HepG2 (cell line): ENCODE measurements around the gene EIF4G3. TPM values are rescaled to one million over a fixed set of nuclear protein-coding genes. Genes with fewer than 3 reads are reported as not detected.

Source experiments
- ATAC-seq: fragments of 200-7000 bp; cut with Tn5 transposase; 3 replicates; pipeline ENCODE4 v1.9.1; 2020; ENCODE audit warnings: mild to moderate bottlenecking, moderate library complexity
- BruUV-seq: library from RNA; stranded (reverse); fragments of 400-500 nt; replicated peaks from 2 replicates; lab custom pipeline; 2021; lab: Mats Ljungman, UMichigan
- CTCF ChIA-PET: fragments of 300-600 bp; formaldehyde crosslinking; extraction: SDS; loops from one replicate; lab custom pipeline; 2021; ENCODE audit warnings: low total read pairs, inconsistent platforms, low intra/inter-chr PET ratio; lab: Yijun Ruan, JAX
- POLR2A ChIA-PET: fragments of 350-600 bp; sonication (Branson Sonifier 250); formaldehyde crosslinking; loops from one replicate; lab custom pipeline; 2020; ENCODE audit warnings: antibody characterized with exemption, inconsistent platforms; lab: Yijun Ruan, JAX
- DNase-seq: peaks from one replicate; pipeline ENCODE4 v3.0.0-alpha.2; 2015; ENCODE audit warnings: low spot score
- FAIRE-seq: peaks from 3 replicates; lab custom pipeline; 2011; peaks lifted over from hg19 to GRCh38; lab: Jason Lieb, UNC
- H2AFZ ChIP-seq: one replicate; pipeline ENCODE4 v1.6.1; 2011; ENCODE audit warnings: low read length, inconsistent platforms
- H3K27ac ChIP-seq: fragments of 300-600 bp; 3 replicates; pipeline ENCODE4 v1.8.0; 2011; ENCODE audit warnings: mixed run types, mild to moderate bottlenecking, mixed read lengths, low read length, inconsistent platforms; ENCODE audit not compliant: insufficient read depth; ENCODE audit errors: extremely low read length
- H3K27me3 ChIP-seq, 2 experiments: fragments of 200-600 bp in 1 of 2; 2 replicates in 1 of 2; 3 replicates in 1 of 2; pipeline versions ENCODE4 v1.6.0 to v1.8.0; 2011; ENCODE audit warnings: low read length in 2 of 2, mild to moderate bottlenecking in 2 of 2, moderate library complexity in 2 of 2, inconsistent platforms in 1 of 2; ENCODE audit not compliant: insufficient read depth in 2 of 2, control insufficient read depth in 1 of 2
- H3K36me3 ChIP-seq, 2 experiments: fragments of 200-600 bp in 1 of 2; replicated peaks in 1 of 2; 2 replicates in 1 of 2; 3 replicates in 1 of 2; pipeline versions ENCODE4 v1.5.1 to v1.8.0; 2011; ENCODE audit warnings: low read length in 2 of 2, inconsistent platforms in 1 of 2; ENCODE audit not compliant: insufficient read depth in 2 of 2, control insufficient read depth in 1 of 2
- H3K4me1 ChIP-seq: 2 replicates; pipeline ENCODE4 v1.5.1; 2012; ENCODE audit warnings: low read length, inconsistent platforms; ENCODE audit not compliant: insufficient read depth
- H3K4me2 ChIP-seq: 2 replicates; pipeline ENCODE4 v1.6.0; 2011; ENCODE audit warnings: low read depth, low read length, inconsistent platforms
- H3K4me3 ChIP-seq, 3 experiments: fragments of 200-600 bp in 1 of 3; sonication (generic), shearing (Covaris generic) in 1 of 3; replicated peaks in 1 of 3; 2 replicates each; pipeline ENCODE4 v1.5.1; 2011 to 2016; ENCODE audit warnings: low read length in 3 of 3, inconsistent platforms in 2 of 3, low read depth in 2 of 3, mild to moderate bottlenecking in 2 of 3, control low read depth in 1 of 3, mixed read lengths in 1 of 3; ENCODE audit not compliant: insufficient read depth in 1 of 3
- H3K79me2 ChIP-seq: one replicate; pipeline ENCODE4 v1.6.1; 2011; ENCODE audit warnings: low read length, inconsistent platforms; ENCODE audit not compliant: insufficient read depth
- H3K9ac ChIP-seq: 2 replicates; pipeline ENCODE4 v1.6.0; 2011; ENCODE audit warnings: mild to moderate bottlenecking, low read depth, low read length, inconsistent platforms; ENCODE audit not compliant: insufficient read depth
- H3K9me3 ChIP-seq: 2 replicates; pipeline ENCODE4 v1.5.1; 2012; ENCODE audit warnings: mild to moderate bottlenecking, low read length
- H4K20me1 ChIP-seq: 2 replicates; pipeline ENCODE4 v1.6.0; 2011; ENCODE audit warnings: inconsistent platforms, mild to moderate bottlenecking, low read length, moderate library complexity; ENCODE audit not compliant: insufficient read depth
- CAMTA2 ChIP-seq: sonication (generic); formaldehyde crosslinking; IDR thresholded peaks from 2 replicates; pipeline ENCODE4 v1.4.0; 2020; ENCODE audit warnings: mild to moderate bottlenecking, missing genetic modification reagents, borderline replicate concordance
- FIP1L1 ChIP-seq: fragments of 200-400 bp; formaldehyde crosslinking; IDR thresholded peaks from 2 replicates; pipeline ENCODE4 v1.6.1; 2018; ENCODE audit warnings: low read depth, mild to moderate bottlenecking, low read length, moderate library complexity, borderline replicate concordance; ENCODE audit not compliant: insufficient read depth
- GATAD1 ChIP-seq: IDR thresholded peaks from 2 replicates; pipeline ENCODE4 v1.6.1; 2016; ENCODE audit warnings: missing genetic modification reagents, missing compliant biosample characterization
- IKZF4 ChIP-seq: sonication (generic); formaldehyde crosslinking; IDR thresholded peaks from 2 replicates; pipeline ENCODE4 v1.5.1; 2020; ENCODE audit warnings: borderline replicate concordance, mild to moderate bottlenecking, low read depth, missing genetic modification reagents; ENCODE audit errors: not compliant biosample characterization
- KDM1A ChIP-seq: IDR thresholded peaks from 2 replicates; pipeline ENCODE4 v1.6.1; 2016; ENCODE audit warnings: missing compliant biosample characterization
- KDM5B ChIP-seq: sonication (generic); formaldehyde crosslinking; IDR thresholded peaks from 2 replicates; pipeline ENCODE4 v1.4.0; 2020; ENCODE audit warnings: missing genetic modification reagents, mild to moderate bottlenecking, borderline replicate concordance
- MXD3 ChIP-seq: IDR thresholded peaks from 2 replicates; pipeline ENCODE4 v1.6.1; 2016; ENCODE audit warnings: mild to moderate bottlenecking, missing biosample characterization, missing genetic modification reagents
- NFIB ChIP-seq: sonication (generic); formaldehyde crosslinking; IDR thresholded peaks from 2 replicates; pipeline ENCODE4 v1.9.0; 2021; ENCODE audit warnings: missing genetic modification reagents, mild to moderate bottlenecking, borderline replicate concordance
- PCBP1 ChIP-seq: fragments of 200-400 bp; formaldehyde crosslinking; IDR thresholded peaks from 2 replicates; pipeline ENCODE4 v1.6.1; 2017; ENCODE audit warnings: mild to moderate bottlenecking, low read depth, low read length, borderline replicate concordance
- RARG ChIP-seq: sonication (generic); formaldehyde crosslinking; IDR thresholded peaks from 2 replicates; pipeline ENCODE4 v1.4.0; 2020; ENCODE audit warnings: low read depth, mild to moderate bottlenecking, missing genetic modification reagents
- SATB2 ChIP-seq: sonication (generic); formaldehyde crosslinking; IDR thresholded peaks from 2 replicates; pipeline ENCODE4 v1.5.0; 2020; ENCODE audit warnings: missing genetic modification reagents
- SP4 ChIP-seq: sonication (generic); formaldehyde crosslinking; IDR thresholded peaks from 2 replicates; pipeline ENCODE4 v1.8.1; 2023; ENCODE audit warnings: mild to moderate bottlenecking, missing genetic modification reagents
- SP5 ChIP-seq: IDR thresholded peaks from 2 replicates; pipeline ENCODE4 v1.6.1; 2016; ENCODE audit warnings: low read depth, borderline replicate concordance
- THAP11 ChIP-seq: IDR thresholded peaks from 2 replicates; pipeline ENCODE4 v1.6.1; 2016; ENCODE audit warnings: missing biosample characterization, missing genetic modification reagents
- ZKSCAN5 ChIP-seq: sonication (generic); formaldehyde crosslinking; IDR thresholded peaks from 2 replicates; pipeline ENCODE4 v1.5.1; 2020; ENCODE audit warnings: mild to moderate bottlenecking, missing genetic modification reagents
- ZNF18 ChIP-seq: sonication (generic); formaldehyde crosslinking; IDR thresholded peaks from 2 replicates; pipeline ENCODE4 v1.8.0; 2022; ENCODE audit warnings: mild to moderate bottlenecking, missing genetic modification reagents; ENCODE audit not compliant: insufficient replicate concordance
- ZNF740 ChIP-seq: sonication (generic); formaldehyde crosslinking; IDR thresholded peaks from 2 replicates; pipeline ENCODE4 v1.4.0; 2020; ENCODE audit warnings: missing genetic modification reagents
- WGBS: methylation state at CpG from one replicate; pipeline ENCODE4 v1.1.6; 2017; ENCODE audit warnings: low lambda C conversion rate; 5-methylcytosine and 5-hydroxymethylcytosine counted together
- in situ Hi-C: cut with HindIII; loops from 2 replicates; pipeline ENCODE4 v1.10.0; 2017; ENCODE audit warnings: low pct_unique_long_range_greater_than_20kb; ENCODE audit not compliant: extremely low pct_ligation_motif_present
- intact Hi-C: fragments of 100-400 bp; cut with micrococcal nuclease; formaldehyde crosslinking; loops from one replicate; pipeline ENCODE4 v1.10.0; 2022; ENCODE audit not compliant: unreplicated experiment
- polyA plus RNA-seq, 8 experiments: library from polyadenylated mRNA; depleted of rRNA in 3 of 8; stranded (reverse) in 7 of 8; unstranded in 1 of 8; fragments of >200 nt; fragmentation: Illumina TruSeq in 4 of 8; extraction: Trizol in 4 of 8; gene quantifications; 2 replicates each; pipeline versions ENCODE4 v1.2.1 to v1.2.3, GENCODE V29; 2011 to 2016; ENCODE audit warnings: low read depth in 4 of 8, missing spikeins in 1 of 8, mixed read lengths in 1 of 8; ENCODE audit not compliant: insufficient read depth in 1 of 8
- total RNA-seq, 5 experiments: library from RNA; depleted of rRNA; stranded (reverse); fragments of >200 nt; fragmentation: Illumina TruSeq; extraction: Trizol; gene quantifications; 2 replicates each; pipeline ENCODE4 v1.2.3, GENCODE V29; 2016; ENCODE audit warnings: low read depth in 1 of 5

EIF4G3 gene
- total and polyA plus RNA-seq, 2 of the 13 experiments (the other 11 are each of a cell fraction or from before 2014, with no cell fraction given) = 22.2 to 27.6 TPM

GRCh38 chr1:21090463-21090862, 86.2 kb downstream of the EIF4G3 start:
- Histone ChIP-seq H3K27me3 (no peaks in the 10 kb centered on the region), H3K4me2 (no peak overlapping the region), H3K4me1 (peaks cover 26% of the 10 kb centered on the region), H3K9ac (no peak overlapping the region), H3K9me3 (no peaks in the 10 kb centered on the region), H3K4me3 (no peak overlapping the region), H3K36me3 (peaks cover 2 to 6% of the 10 kb centered on the region in 2 experiments; a peak in 2 of 5 replicates), H3K27ac (no peak overlapping the region)
- in situ Hi-C loops (no loop called here), intact Hi-C loops (no loop called here)
- ChIA-PET CTCF (no interaction called here), POLR2A (no interaction called here)
- BruUV-seq = no TSS peak
- TF ChIP-seq SP5 (CRISPR knock-in tag) = no peak
- no peak for TF ChIP-seq RARG (CRISPR knock-in tag)
- no peak for TF ChIP-seq KDM5B (CRISPR knock-in tag)
- TF ChIP-seq ZNF18 = no peak
- TF ChIP-seq SATB2 (CRISPR knock-in tag) = no peak
- no peak for TF ChIP-seq NFIB
- TF ChIP-seq CAMTA2 (CRISPR knock-in tag) = no peak
- TF ChIP-seq PCBP1 = no peak
- no peak for TF ChIP-seq MXD3
- TF ChIP-seq ZKSCAN5 (CRISPR knock-in tag) = no peak
- no peak for TF ChIP-seq GATAD1 (CRISPR knock-in tag)
- no peak for TF ChIP-seq SP4
- TF ChIP-seq KDM1A (CRISPR knock-in tag) = no peak
- TF ChIP-seq ZNF740 (CRISPR knock-in tag) = no peak
- no peak for TF ChIP-seq FIP1L1
- no peak for TF ChIP-seq THAP11
- no peak for TF ChIP-seq IKZF4 (CRISPR knock-in tag)
- TF ChIP-seq, all 625 proteins: peak for 0
- ATAC-seq (no peak), DNase-seq (no peak), FAIRE-seq (no peak)
- Histone ChIP-seq H3K79me2 (peaks cover 5% of the 10 kb centered on the region), H2AFZ (no peak overlapping the region), H4K20me1 (no peaks in the 10 kb centered on the region; the same call in 1 of the 2 replicates)
- 87% methylated on average over 1 of the region's 1 CpG for WGBS
